K562 (cell line): ENCODE measurements around the gene CYTH1. TPM values are rescaled to one million over a fixed set of nuclear protein-coding genes. Genes with fewer than 3 reads are reported as not detected.
A peak's percentile ranks its signal among the peaks of the same experiment; 100 is the strongest.

Experiments
- CCNT2 ChIP-seq: IDR thresholded peaks from 2 replicates; pipeline ENCODE4 v1.6.1; 2011; ENCODE audit warnings: borderline replicate concordance, low read depth, mild to moderate bottlenecking, moderate library complexity, mixed read lengths, low read length; ENCODE audit not compliant: insufficient read length; ENCODE audit errors: extremely low read depth
- OTX1 ChIP-seq: fragments of 450-650 bp; formaldehyde crosslinking; IDR thresholded peaks from 2 replicates; pipeline ENCODE4 v1.4.0; 2022; ENCODE audit warnings: mild to moderate bottlenecking
- ZC3H8 ChIP-seq: fragments of 450-650 bp; IDR thresholded peaks from 2 replicates; pipeline ENCODE4 v1.6.1; 2017
- polyA plus RNA-seq, 8 experiments: library from polyadenylated mRNA; depleted of rRNA in 4 of 8; stranded (reverse) in 5 of 8; unstranded in 3 of 8; fragments of >200 nt; fragmentation: Nextera tagmentation in 2 of 8; fragmentation: Illumina TruSeq in 1 of 8; extraction: Ambion mirVana in 2 of 8; extraction: Trizol in 1 of 8; gene quantifications; 2 replicates each; pipeline versions ENCODE4 v1.2.1 to v1.2.3, GENCODE V29; 2011 to 2014; ENCODE audit warnings: inconsistent platforms in 1 of 8, missing spikeins in 1 of 8
- total RNA-seq, 7 experiments: library from RNA; depleted of rRNA in 6 of 7; stranded (reverse); fragments of >200 nt in 6 of 7; fragmentation: Illumina TruSeq in 2 of 7; extraction: Trizol in 2 of 7; gene quantifications; 2 replicates each; pipeline versions ENCODE4 v1.2.1 to v1.2.3, GENCODE V29; 2011 to 2021; ENCODE audit warnings: low replicate concordance in 1 of 7
- TF ChIP-seq, protein P1 (sequence below): fragments of 450-650 bp; IDR thresholded peaks from 2 replicates; pipeline ENCODE4 v1.6.1; 2016; ENCODE audit warnings: mild to moderate bottlenecking, moderate library complexity

The CYTH1 gene
- total and polyA plus RNA-seq, 9 of the 15 experiments (the other 6 are each of a cell fraction or from before 2014, with no cell fraction given) = 0.52 to 27.7 (median 16.8) TPM

DNA sequence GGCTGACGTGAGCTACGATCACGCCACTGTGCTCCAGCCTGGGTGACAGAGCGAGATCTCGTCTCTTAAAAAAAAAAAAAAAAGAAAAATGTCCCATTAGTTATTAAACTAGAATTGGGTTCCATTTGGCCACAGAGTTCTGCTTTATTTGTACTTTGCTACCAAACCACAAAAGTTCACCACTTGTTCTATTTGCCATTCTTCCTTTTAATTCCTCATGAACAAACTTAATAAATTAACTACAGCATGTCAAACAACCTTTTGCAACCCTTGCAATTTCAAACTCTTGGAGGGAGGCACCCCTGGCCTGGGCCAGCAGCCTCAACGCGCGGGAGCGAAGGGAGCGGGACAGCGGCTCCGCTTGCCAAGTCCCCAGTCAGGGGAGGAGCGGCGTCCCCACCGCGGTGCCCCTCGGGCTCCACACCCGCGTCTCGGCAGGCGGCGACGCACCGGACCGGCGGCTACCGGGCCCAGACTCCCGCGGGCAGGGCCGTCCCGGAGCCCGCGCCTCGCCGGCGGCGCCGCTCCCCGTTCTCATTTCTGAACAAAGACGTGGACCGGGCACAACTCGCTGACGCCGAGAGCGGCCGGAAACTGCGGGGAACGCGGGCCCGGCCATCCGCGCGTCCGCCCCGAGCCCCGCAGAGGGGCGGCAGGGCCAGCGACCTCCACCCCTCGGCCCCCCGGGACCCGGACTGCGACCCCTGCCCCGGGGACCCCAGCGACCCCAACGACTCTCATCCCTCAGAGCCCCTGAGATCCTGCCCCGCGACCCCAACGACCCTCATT, 775 bp downstream of the CYTH1 start (continued):
- TF ChIP-seq, protein P1, sequence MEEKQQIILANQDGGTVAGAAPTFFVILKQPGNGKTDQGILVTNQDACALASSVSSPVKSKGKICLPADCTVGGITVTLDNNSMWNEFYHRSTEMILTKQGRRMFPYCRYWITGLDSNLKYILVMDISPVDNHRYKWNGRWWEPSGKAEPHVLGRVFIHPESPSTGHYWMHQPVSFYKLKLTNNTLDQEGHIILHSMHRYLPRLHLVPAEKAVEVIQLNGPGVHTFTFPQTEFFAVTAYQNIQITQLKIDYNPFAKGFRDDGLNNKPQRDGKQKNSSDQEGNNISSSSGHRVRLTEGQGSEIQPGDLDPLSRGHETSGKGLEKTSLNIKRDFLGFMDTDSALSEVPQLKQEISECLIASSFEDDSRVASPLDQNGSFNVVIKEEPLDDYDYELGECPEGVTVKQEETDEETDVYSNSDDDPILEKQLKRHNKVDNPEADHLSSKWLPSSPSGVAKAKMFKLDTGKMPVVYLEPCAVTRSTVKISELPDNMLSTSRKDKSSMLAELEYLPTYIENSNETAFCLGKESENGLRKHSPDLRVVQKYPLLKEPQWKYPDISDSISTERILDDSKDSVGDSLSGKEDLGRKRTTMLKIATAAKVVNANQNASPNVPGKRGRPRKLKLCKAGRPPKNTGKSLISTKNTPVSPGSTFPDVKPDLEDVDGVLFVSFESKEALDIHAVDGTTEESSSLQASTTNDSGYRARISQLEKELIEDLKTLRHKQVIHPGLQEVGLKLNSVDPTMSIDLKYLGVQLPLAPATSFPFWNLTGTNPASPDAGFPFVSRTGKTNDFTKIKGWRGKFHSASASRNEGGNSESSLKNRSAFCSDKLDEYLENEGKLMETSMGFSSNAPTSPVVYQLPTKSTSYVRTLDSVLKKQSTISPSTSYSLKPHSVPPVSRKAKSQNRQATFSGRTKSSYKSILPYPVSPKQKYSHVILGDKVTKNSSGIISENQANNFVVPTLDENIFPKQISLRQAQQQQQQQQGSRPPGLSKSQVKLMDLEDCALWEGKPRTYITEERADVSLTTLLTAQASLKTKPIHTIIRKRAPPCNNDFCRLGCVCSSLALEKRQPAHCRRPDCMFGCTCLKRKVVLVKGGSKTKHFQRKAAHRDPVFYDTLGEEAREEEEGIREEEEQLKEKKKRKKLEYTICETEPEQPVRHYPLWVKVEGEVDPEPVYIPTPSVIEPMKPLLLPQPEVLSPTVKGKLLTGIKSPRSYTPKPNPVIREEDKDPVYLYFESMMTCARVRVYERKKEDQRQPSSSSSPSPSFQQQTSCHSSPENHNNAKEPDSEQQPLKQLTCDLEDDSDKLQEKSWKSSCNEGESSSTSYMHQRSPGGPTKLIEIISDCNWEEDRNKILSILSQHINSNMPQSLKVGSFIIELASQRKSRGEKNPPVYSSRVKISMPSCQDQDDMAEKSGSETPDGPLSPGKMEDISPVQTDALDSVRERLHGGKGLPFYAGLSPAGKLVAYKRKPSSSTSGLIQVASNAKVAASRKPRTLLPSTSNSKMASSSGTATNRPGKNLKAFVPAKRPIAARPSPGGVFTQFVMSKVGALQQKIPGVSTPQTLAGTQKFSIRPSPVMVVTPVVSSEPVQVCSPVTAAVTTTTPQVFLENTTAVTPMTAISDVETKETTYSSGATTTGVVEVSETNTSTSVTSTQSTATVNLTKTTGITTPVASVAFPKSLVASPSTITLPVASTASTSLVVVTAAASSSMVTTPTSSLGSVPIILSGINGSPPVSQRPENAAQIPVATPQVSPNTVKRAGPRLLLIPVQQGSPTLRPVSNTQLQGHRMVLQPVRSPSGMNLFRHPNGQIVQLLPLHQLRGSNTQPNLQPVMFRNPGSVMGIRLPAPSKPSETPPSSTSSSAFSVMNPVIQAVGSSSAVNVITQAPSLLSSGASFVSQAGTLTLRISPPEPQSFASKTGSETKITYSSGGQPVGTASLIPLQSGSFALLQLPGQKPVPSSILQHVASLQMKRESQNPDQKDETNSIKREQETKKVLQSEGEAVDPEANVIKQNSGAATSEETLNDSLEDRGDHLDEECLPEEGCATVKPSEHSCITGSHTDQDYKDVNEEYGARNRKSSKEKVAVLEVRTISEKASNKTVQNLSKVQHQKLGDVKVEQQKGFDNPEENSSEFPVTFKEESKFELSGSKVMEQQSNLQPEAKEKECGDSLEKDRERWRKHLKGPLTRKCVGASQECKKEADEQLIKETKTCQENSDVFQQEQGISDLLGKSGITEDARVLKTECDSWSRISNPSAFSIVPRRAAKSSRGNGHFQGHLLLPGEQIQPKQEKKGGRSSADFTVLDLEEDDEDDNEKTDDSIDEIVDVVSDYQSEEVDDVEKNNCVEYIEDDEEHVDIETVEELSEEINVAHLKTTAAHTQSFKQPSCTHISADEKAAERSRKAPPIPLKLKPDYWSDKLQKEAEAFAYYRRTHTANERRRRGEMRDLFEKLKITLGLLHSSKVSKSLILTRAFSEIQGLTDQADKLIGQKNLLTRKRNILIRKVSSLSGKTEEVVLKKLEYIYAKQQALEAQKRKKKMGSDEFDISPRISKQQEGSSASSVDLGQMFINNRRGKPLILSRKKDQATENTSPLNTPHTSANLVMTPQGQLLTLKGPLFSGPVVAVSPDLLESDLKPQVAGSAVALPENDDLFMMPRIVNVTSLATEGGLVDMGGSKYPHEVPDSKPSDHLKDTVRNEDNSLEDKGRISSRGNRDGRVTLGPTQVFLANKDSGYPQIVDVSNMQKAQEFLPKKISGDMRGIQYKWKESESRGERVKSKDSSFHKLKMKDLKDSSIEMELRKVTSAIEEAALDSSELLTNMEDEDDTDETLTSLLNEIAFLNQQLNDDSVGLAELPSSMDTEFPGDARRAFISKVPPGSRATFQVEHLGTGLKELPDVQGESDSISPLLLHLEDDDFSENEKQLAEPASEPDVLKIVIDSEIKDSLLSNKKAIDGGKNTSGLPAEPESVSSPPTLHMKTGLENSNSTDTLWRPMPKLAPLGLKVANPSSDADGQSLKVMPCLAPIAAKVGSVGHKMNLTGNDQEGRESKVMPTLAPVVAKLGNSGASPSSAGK = no peak
- no peak for TF ChIP-seq ZC3H8
- peak; percentile 61 for TF ChIP-seq CCNT2
- TF ChIP-seq OTX1 = no peak
